NCI-H187 treated with DMSO at 0.1 percent for 48 hours (cell line): Measurements from ENCODE around the gene PDPN.

Experiments used
- DNase-seq: peaks from one replicate; lab custom pipeline; 2025; lab: John Stamatoyannopoulos, UW

The PDPN gene

DNA sequence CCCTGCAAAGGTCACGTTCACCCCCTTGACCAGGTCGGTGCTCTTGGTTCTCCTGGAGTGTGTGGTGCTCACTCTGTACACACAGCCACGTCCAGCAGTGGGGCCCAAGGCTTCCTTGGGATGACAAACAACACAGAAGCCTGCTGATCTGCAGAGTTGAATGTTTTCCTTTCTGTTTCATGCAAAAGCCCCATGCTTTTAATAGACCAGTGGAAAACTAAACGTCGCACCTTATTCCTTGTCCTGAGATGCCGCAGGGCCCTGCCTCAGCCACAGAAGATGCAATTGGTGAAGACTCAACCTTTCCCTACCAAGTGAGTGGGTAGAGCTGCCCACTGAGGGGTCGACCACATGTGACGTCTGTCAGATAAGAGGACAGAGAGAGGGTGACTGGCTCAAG lies 5.8 kb upstream of the PDPN start:
- no peak for DNase-seq

DNA sequence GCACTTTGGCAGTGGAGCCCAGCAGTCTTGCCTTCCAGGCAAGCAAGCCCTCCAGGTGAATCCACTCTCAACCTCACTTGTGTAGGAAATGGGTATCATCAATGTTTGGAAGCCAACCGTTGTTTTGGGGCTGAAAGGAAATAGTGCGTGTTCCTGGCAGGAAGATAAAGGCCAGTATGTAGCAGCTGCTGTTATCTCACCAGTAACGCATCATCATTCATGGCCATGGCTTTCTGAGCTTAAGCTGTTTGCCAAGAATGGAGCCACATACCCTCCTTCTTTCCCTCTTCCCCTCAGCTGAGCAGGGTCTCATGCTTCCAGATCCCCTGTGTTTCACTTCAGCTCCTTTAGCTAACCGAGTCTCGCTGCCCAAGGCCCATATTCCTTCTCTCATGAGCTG lies 2.2 kb upstream of the PDPN start:
- DNase-seq: no peak

DNA sequence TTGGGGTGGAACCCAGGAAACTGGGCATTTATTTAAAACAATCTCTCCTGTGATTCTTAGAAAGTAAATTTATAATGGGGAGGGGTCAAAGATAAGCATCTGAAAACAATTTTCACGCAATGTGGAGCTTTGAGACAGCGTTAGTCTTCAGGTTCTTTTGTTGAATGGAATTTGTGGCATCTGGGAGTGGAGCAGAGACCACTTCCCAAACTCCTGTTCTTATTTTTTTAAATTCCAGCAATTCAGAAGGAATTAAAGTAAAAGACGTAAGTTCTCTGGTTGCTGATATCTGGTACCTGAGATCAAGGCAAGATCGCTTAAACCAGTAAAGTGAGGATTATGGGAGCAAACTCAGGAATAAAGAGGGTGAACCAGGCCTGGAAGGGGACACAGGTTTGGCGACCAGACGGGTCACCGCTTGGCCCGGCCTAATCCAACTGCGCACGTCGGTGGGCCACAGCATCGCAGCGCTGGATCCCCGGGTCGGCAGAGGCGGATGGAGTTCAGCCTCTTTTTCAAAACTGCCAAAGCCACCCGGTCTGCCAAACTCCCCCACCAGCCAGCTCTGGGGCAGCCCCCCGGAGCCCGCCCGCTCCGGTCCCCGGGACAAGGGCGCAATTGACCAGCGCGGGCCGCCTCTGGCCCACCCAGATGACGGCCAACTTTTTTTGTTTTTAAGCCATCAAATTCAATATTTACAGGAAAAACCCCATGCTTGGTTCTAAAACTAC lies 754 bp upstream of the PDPN start:
- DNase-seq: no peak

DNA sequence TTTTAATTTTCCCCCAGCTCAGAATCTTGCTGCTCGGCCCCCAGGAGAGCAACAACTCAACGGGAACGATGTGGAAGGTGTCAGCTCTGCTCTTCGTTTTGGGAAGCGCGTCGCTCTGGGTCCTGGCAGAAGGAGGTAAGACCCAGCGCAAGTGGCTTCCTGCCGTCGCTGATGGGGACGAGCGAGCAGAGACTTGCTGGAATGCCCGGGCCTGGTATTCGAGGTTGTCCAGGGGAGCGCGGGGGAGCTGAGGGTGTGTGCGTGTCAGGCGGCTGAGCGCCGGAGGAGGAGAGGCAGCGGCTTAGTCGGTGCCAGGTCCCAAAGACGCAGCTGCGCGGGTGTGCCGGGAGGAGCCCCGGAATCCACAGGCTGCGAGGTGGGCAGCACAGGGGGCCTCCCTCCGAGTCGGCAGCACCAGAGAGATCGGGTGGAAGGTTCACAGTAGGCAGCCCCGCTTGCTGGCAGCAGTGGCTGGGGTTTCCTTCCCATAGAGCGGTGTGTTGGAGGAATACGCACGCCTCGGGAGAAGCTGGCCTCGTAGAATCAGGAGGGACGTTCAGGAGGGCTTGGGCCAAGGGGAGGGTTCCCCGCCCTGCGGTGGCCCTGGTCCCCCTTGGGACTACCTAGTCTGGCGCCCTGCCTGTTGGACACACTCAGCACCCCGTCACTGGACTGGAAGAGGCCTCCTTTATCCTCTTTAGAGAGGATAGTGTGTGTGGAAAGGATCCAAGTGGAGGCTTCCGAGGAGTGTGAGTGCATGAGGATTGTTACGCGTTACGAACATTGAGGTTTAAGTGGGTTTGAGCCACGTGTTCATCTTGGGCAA lies 547 bp downstream of the PDPN start:
- DNase-seq: no peak

DNA sequence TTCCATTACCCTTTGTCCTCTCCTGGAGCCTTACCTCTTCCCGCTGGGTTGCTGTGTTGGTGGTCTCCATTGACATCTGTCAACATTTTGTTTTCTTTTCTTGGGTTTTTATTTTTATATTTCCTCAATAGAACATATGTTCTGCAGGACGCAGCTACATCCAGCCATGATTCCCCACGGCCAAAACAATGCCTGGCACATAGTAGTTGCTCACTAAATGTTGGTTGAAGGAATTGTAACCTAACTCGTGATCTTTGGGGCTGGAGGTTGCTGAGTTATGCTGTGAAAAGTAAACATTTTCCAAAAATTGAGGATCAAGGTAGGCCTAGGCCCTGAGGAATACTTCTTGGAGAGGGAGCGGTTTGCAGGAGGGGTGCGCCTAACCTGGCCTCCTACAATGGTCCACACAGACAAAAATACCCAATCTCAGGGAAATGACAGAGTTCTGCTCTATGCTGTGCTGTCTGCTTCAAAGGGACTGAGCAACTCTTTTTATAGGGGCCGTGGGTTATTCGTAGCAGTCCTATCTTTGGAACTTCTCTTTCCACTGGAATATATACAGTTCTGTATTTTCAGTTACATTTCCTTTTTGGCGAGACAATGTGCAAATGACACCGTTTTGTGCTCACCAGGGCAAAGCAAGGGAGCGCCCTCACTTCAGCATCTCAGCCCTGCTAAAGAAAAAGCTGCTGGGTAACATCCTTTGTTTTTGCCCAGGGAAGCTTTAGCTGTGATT lies 1.4 kb downstream of the PDPN start:
- no peak for DNase-seq

DNA sequence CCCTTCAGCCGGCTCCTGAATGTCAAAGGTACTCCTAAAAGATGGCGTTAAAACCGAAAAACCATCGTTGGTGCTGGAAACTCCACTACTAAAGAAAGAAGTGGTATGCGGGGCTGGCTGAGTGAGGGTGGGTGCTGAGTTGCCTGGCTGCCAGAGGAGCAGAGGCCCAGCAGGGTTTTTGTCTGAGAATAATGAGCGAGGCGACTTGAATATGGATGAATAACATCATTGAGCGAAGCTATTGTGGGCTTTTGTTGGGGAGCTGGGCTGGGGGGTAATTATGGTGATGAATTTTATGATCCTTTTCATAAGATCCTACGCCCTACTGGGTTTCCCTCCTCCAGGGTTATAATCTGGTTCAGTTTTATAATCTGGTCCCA lies 2.0 kb downstream of the PDPN start:
- no peak for DNase-seq

DNA sequence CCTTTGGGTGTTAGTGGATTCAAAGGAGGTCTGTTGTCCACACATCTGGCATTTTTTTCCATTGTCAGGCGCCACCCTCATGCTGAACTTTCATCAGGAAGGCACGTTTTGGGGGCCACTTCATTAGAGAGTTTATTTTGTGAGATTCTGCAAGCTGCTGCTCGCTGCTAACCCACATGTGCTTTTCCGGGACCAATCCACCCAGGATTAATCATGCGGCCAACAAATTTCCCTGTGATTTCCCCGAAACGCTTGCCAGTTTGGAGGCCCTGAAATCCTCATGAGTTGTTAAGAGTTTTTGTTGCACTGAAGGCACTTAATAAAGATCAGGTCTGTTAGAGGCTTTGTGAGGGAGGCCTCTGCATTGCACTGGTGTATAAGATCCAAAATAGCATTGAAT lies 2.4 kb downstream of the PDPN start:
- DNase-seq: no peak

DNA sequence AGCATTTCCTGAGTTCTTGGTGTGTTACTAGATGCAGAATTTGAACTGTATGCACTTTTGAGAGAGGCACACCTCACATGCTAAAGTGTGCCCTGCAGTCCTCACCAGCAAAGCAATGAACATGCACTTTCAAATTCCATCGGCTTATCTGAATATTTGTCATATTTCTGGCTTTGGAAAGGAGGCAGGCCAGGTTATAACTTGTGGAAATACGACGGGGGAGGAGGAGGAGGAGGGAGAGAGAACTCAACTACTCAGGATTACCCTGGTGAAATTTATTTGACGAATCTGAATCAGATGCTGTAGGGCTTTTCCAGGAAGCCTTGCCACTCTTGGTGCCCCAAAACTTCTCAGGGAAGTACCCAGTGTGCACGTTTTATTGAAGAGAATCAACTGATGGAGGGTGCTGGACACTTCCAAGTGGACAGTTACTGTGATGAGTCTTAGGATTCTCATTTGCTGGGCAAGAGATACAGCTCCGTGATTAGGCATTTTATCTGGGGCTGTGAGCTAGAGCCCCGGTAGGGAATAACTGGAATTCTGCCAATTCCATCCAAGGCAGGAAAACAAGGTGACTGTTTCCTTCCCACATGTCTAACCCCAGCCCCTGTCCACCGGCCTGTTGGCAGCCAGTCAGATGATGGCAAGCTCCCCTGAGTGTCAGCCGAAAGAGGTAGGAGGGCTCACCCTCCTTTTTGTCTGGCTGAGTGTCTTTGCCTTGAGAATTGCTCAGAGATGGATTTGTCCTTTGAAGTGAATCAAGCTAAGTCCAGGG lies 3.8 kb downstream of the PDPN start:
- no peak for DNase-seq

DNA sequence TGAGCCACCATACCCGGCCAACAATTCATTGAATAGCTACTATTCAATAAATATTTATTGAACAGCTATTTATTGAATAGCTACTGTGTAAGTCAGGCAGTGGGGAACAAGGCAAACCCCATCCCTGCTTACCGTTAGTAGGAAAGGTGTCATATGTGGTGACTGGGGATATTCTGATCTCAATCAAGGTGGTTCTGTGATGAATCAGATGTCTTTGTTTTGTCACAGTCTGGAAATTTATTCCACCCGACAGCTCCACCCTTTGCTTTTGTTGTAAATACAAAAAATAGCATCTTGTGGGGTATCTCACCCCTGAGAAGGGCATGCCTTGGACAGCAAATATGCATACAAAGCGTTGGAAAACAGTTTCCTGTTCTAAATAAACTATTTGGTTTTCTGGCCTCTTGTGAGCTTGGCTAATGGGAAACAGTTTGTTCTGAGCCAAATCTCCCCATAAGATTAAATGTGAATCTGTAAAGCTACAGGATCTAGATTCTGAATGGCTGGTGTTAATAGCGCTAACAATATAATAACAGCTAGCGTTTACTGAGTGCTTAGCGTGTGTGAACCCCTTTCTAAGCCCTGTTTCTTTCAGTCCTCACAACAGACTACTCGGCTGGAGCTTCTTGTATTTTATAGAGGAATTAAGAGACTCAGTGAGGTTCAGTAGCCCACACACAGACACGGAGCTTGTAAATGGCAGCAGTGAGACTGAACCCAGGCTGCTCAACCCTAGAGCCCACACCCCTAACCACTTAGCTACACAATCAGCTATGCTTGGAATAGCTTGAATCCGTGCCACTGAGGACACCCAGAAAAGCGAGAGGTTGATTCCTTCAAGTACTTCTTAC lies 5.5 kb downstream of the PDPN start:
- no peak for DNase-seq

DNA sequence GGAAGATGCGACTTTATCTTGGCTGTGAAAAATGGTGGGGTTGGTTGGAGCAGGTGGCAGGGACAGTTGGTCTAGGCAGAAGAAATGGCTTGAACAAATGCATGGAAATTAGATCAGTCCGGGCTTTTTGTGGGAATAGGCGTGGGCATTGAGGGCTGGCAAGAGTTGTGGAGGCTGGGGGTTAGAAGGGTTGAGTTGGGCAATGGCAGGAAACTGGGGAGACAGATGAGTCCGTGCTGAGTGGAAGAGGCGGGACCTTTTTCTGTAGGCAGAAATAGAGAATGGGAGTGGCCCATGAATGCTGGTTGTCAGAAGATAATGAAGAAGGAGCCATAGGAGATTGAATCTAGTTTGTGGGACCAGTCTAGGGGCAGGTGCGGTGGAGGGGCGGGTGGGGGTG lies 6.9 kb downstream of the PDPN start:
- no peak for DNase-seq

DNA sequence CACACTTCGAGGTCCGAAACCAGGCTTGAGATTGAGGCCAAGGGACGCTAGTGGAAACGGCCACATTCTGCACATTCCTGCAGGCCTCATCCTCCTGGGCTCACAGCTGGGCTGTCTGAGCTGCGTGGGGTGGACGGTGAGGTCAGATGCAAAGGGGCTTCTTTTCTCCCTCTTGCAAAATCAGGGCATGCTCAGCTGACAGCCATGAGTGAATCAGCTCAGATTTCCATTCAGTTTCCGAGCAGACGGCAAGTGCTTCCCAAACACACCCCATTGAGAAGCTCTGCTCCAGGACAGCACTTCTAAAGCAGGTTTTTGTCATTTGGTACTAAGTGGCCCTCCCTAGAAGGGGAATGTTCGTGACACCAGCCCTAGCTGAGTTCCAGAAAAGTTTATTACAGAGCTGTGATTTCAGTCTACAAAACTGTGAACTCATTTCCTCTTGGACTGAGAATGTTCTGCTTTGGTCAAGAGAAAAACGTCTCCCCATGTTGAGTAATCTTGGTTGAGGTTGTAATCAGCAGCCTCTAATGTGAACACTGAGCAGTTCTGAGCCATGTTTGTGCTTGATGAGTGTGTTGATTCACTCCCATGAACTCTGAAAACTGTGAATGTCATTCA lies 10.0 kb downstream of the PDPN start:
- no peak for DNase-seq

DNA sequence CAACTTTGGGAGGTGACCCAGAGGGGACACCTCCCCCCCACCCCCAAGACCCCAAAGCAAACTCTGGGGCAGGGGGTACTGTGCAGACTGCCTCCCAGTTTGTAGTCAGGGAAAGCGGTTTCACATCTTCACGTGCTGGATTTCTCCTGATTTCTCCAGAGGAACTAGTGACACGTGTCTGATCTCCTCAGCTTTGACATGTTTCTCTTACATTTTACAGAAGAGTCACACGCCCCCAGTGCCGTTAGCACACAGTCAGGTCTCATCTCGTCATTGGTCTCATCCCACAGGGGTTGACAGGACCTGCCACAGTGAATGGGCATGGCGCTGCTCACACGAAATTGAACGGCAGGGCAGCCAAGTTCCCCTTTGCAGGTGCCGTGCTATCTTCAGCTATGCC lies 11.8 kb downstream of the PDPN start:
- DNase-seq: no peak

DNA sequence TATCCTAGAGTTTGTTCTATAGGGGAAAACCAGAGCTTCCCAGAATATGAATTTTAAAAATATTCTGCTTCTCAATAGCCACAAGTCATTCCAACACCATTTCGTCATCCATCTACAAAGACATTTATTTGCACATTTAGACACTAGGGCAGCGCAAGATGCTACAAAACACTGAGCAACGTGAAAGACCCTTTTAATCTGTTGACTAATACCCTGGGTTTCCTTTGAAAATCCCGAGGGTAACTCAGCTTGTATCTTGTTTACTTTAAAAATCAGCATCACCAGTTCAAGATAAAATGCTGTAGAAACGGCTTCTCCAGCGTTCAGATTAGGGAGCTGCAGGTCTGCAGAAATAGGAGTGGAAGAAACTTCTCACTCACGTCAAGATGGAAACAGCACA lies 13.5 kb downstream of the PDPN start:
- DNase-seq: no peak

DNA sequence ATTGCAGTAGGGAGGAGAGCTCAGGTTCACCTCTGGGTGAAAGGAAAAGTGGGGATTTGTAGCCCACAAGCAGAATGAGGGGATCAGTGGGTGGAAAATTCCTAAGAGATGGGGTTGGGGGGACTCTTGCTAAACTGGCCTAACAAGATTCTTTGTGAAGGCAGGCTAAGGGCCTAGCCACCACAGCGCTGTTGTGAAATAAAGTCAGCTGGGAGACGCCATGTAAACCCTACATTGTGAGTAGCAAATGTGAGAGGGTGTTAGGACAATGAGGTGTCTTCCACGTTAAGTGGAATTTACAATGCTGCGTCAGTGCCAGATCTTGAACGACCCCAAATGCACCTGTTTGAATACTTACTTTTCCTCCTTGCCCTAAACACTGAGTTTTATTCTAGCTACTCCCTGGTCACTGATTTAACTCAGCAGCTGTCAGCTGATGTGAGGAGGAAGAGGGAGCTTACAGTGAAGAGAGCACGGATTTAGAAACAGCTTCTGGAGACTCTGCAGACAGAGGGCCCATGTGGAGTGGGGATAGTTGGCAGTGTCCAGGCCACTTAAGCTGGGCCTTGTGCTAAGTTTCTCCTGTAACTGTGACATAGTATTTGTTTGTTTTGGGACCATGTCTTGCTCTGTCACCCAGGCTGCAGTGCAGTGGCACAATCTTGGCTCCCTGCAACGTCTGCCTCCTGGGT lies 17.3 kb downstream of the PDPN start:
- no peak for DNase-seq

DNA sequence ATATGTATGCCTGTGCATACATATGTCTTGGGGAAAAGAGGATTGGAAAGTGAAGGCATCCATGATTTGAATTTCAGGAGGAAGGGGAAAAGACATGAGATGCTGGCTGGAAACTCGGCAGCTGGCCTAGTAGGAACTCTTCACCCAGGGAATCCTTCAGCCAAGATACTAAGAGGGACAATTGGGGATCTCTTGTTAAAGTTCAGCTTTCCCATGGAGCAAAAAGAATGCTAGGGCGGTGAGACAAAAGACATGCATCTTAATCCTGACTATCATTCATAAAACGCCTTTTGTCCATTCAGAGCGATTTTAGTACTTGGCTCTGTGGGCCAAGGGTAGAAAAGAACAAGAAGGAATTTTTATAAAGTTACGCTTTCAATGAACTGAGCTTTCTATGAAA lies 20.5 kb downstream of the PDPN start:
- no peak for DNase-seq

DNA sequence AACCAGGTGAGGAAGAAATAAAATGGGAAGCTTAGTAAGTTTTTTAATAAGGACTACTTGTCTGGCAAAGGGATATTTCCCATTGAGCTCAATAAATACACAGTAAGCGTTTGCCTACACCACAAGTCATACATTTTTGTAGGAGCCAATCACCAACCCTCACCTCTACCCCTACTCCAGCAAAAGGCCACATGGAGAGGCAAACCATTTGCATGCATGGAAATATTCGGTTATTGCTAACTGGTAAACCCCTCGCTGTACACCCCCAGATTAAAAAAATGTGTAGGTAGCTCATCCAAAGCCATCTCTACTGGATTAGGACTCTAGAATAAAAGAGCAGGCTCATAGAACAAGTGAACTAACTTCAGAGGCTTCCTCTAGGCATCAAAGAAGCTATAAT lies 21.1 kb downstream of the PDPN start:
- no peak for DNase-seq

DNA sequence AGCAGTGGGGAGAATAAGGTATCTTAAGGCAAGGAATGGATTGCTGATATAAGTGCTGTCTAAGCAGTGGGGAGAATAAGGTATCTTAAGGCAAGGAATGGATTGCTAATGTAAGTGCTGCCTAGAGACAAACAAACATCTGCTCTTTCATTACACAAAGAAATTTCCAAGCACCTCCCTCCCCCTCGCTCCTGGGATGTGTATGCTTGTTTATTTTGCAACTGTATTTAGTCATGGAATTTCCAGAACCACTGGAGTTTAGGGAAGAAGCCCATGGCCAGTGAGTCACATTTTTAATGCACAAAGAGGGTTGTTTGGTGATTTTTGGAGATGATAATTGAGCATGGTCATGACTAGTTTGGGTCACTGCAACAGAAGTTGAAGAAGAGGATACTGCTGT lies 21.5 kb downstream of the PDPN start:
- DNase-seq: no peak

DNA sequence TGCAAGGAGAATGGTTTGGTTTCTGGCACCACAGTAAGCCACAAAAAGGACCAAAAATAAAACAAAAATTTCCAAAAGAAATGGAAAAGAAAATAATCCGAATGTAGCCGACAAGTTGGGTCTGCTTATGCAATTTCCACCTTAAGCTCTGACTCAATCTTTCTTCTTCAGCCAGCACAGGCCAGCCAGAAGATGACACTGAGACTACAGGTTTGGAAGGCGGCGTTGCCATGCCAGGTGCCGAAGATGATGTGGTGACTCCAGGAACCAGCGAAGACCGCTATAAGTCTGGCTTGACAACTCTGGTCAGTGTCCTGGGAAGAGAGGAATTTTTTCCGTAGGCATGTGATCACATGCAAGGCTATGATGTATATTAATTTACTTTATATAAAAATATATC lies 23.4 kb downstream of the PDPN start:
- DNase-seq: no peak

DNA sequence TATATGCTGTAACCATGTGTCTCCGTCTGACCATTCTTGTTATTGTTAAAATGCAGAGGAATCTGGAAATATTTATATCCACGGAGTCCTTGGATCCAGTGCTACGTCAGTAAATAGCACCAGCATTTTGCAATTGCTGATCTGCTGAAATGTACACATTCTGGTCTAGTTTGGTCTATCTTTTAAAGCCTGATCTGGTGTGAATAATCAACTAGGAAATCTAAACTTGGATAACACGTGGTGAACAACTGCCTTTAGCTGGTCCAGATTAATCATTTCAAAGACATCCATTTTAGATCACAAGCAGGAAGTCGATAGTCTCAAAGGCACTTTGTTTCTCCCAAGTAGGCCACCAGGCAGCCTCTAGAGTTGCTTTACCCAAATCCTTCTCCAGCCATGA lies 32.6 kb downstream of the PDPN start:
- no peak for DNase-seq

DNA sequence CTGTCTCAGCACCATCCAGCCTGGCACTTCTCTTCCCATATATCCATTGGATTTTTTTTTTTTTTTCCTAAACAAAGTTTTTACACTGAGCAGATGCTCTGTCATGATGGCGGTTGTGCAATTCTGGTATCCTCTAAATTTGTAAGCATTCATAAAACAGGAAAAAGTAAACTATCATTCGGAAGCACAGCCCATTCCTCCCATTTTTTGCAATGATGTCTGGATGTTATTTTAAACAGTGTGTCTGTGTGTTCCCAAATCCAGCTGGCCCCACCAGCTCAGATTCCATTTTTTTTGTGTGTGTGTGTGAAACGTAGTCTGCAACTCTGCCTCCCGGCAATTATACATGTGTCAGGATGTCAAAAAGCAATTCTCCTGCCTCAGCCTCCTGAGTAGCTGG lies 33.5 kb downstream of the PDPN start:
- no peak for DNase-seq
